ENCODE results near the gene ELL2. TPM values are rescaled to one million over a fixed set of nuclear protein-coding genes. Genes with fewer than 3 reads are reported as not detected.
A peak's percentile ranks its signal among the peaks of the same experiment; 100 is the strongest.

ELL2 gene
- total and polyA plus RNA-seq, 2 of the 13 experiments (the other 11 are each of a cell fraction or from before 2014, with no cell fraction given): 78.9 to 97.1 TPM

DNA sequence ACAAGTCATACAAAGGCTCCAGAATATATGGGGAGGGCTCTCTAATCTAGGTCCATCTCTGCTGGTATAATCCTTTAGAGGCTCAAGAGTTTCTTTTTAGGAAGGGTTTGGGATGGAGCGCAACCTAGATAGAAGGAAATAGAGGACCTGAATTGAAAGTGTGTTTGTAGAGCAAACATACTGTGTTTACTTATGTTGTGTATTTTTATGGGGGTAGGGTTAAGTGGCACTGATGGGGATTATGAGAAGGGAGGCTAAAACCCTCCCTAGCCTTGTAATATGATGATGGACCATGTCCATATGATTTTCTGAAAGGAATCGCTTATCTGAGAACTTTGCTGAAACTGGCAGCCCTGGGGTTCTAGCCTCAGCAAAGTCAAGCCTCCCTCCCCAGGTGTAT, 4.4 kb upstream of the ELL2 start (continued):
- TF ChIP-seq, protein P1, sequence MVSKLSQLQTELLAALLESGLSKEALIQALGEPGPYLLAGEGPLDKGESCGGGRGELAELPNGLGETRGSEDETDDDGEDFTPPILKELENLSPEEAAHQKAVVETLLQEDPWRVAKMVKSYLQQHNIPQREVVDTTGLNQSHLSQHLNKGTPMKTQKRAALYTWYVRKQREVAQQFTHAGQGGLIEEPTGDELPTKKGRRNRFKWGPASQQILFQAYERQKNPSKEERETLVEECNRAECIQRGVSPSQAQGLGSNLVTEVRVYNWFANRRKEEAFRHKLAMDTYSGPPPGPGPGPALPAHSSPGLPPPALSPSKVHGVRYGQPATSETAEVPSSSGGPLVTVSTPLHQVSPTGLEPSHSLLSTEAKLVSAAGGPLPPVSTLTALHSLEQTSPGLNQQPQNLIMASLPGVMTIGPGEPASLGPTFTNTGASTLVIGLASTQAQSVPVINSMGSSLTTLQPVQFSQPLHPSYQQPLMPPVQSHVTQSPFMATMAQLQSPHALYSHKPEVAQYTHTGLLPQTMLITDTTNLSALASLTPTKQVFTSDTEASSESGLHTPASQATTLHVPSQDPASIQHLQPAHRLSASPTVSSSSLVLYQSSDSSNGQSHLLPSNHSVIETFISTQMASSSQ (IDR thresholded peaks at IDR 0.05; ENCODE audit: low read depth): peak; percentile 66; the same call in 1 of the 2 replicates
- TF ChIP-seq, protein P1 (CRISPR knock-in tag; IDR thresholded peaks at IDR 0.05; ENCODE audit: borderline replicate concordance): peak; percentile 87; the same call in 1 of the 2 replicates
- no peak; the same call in 1 of the 2 replicates for TF ChIP-seq ZNF431 (CRISPR knock-in tag; IDR thresholded peaks at IDR 0.05; ENCODE audit: borderline replicate concordance, low read depth)
- TF ChIP-seq, protein P2, sequence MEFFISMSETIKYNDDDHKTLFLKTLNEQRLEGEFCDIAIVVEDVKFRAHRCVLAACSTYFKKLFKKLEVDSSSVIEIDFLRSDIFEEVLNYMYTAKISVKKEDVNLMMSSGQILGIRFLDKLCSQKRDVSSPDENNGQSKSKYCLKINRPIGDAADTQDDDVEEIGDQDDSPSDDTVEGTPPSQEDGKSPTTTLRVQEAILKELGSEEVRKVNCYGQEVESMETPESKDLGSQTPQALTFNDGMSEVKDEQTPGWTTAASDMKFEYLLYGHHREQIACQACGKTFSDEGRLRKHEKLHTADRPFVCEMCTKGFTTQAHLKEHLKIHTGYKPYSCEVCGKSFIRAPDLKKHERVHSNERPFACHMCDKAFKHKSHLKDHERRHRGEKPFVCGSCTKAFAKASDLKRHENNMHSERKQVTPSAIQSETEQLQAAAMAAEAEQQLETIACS (CRISPR knock-in tag; IDR thresholded peaks at IDR 0.05): no peak
- TF ChIP-seq, protein P3, sequence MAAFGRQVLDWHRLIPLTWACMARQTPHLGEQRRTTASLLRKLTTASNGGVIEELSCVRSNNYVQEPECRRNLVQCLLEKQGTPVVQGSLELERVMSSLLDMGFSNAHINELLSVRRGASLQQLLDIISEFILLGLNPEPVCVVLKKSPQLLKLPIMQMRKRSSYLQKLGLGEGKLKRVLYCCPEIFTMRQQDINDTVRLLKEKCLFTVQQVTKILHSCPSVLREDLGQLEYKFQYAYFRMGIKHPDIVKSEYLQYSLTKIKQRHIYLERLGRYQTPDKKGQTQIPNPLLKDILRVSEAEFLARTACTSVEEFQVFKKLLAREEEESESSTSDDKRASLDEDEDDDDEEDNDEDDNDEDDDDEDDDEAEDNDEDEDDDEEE (CRISPR knock-in tag; IDR thresholded peaks at IDR 0.05): no peak
- TF ChIP-seq NR2F2 (IDR thresholded peaks at IDR 0.05; ENCODE audit: borderline replicate concordance, low read depth): peak; percentile 38; the same call in 1 of the 2 replicates
- TF ChIP-seq, protein P4, sequence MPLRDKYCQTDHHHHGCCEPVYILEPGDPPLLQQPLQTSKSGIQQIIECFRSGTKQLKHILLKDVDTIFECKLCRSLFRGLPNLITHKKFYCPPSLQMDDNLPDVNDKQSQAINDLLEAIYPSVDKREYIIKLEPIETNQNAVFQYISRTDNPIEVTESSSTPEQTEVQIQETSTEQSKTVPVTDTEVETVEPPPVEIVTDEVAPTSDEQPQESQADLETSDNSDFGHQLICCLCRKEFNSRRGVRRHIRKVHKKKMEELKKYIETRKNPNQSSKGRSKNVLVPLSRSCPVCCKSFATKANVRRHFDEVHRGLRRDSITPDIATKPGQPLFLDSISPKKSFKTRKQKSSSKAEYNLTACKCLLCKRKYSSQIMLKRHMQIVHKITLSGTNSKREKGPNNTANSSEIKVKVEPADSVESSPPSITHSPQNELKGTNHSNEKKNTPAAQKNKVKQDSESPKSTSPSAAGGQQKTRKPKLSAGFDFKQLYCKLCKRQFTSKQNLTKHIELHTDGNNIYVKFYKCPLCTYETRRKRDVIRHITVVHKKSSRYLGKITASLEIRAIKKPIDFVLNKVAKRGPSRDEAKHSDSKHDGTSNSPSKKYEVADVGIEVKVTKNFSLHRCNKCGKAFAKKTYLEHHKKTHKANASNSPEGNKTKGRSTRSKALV (CRISPR knock-in tag; IDR thresholded peaks at IDR 0.05): no peak
- no peak for TF ChIP-seq ZNF317 (CRISPR knock-in tag; IDR thresholded peaks at IDR 0.05)
- TF ChIP-seq XRCC5 (optimal IDR thresholded peaks at IDR 0.05; ENCODE audit: low read length): no peak
- no peak for TF ChIP-seq PAX8 (CRISPR knock-in tag; IDR thresholded peaks at IDR 0.05; ENCODE audit: borderline replicate concordance)
- TF ChIP-seq ZBTB7A (CRISPR knock-in tag; IDR thresholded peaks at IDR 0.05): no peak
- TF ChIP-seq HDAC1 (CRISPR knock-in tag; IDR thresholded peaks at IDR 0.05): peak; percentile 68
- no peak for TF ChIP-seq IKZF1 (IDR thresholded peaks at IDR 0.05)
- no peak for TF ChIP-seq EED (CRISPR knock-in tag; IDR thresholded peaks at IDR 0.05)
- TF ChIP-seq ZNF788 (CRISPR knock-in tag; IDR thresholded peaks at IDR 0.05; ENCODE audit: borderline replicate concordance): no peak
- peak; percentile 35; the same call in 1 of the 2 replicates for TF ChIP-seq FOXK1 (CRISPR knock-in tag; IDR thresholded peaks at IDR 0.05; ENCODE audit: borderline replicate concordance, low read depth)
- TF ChIP-seq ATM (IDR thresholded peaks at IDR 0.05; ENCODE audit: borderline replicate concordance): no peak
- no peak for TF ChIP-seq ERF (CRISPR knock-in tag; IDR thresholded peaks at IDR 0.05)
- TF ChIP-seq, protein P5, sequence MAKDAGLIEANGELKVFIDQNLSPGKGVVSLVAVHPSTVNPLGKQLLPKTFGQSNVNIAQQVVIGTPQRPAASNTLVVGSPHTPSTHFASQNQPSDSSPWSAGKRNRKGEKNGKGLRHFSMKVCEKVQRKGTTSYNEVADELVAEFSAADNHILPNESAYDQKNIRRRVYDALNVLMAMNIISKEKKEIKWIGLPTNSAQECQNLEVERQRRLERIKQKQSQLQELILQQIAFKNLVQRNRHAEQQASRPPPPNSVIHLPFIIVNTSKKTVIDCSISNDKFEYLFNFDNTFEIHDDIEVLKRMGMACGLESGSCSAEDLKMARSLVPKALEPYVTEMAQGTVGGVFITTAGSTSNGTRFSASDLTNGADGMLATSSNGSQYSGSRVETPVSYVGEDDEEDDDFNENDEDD (CRISPR knock-in tag; IDR thresholded peaks at IDR 0.05; ENCODE audit: borderline replicate concordance): no peak
- TF ChIP-seq SYNCRIP (IDR thresholded peaks at IDR 0.05; ENCODE audit: insufficient read depth, low read depth, low read length): no peak
- peak; percentile 76 for TF ChIP-seq HHEX (CRISPR knock-in tag; IDR thresholded peaks at IDR 0.05)
- no peak for TF ChIP-seq MTF1 (CRISPR knock-in tag; IDR thresholded peaks at IDR 0.05)
- no peak for TF ChIP-seq ZFY (CRISPR knock-in tag; IDR thresholded peaks at IDR 0.05)

Data from HepG2 (cell line).